B cell (primary cell): ENCODE data around the gene OR14A16. TPM values are rescaled to one million over a fixed set of nuclear protein-coding genes. Genes with fewer than 3 reads are reported as not detected.
A peak's percentile ranks its signal among the peaks of the same experiment; 100 is the strongest.

Experiments used
- ATAC-seq: fragments of 200-7000 bp; cut with Tn5 transposase; one replicate; pipeline ENCODE4 v1.10.0; 2021; ENCODE audit warnings: low read depth, mild to moderate bottlenecking, moderate number of reproducible peaks, moderate library complexity
- CTCF ChIA-PET: fragments of 350-600 bp; sonication (Branson Sonifier 250); formaldehyde crosslinking; loops from one replicate; lab custom pipeline; 2021; ENCODE audit warnings: antibody characterized with exemption, inconsistent platforms; lab: Charles Lee
- POLR2A ChIA-PET: fragments of 350-600 bp; sonication (Branson Sonifier 250); formaldehyde crosslinking; loops from one replicate; lab custom pipeline; 2021; ENCODE audit warnings: antibody characterized with exemption; lab: Charles Lee
- DNase-seq: peaks from one replicate; pipeline ENCODE4 v3.0.0; 2013
- H2AFZ ChIP-seq: 2 replicates; pipeline ENCODE4 v1.6.1; 2012; ENCODE audit warnings: mild to moderate bottlenecking, low read depth, low read length; ENCODE audit not compliant: insufficient read depth, poor library complexity, severe bottlenecking
- H3K27ac ChIP-seq, 2 donors: 1 replicate in 1 of 2; 2 replicates in 1 of 2; pipeline ENCODE4 v1.5.1; 2012 to 2013; ENCODE audit warnings: low read length in 2 of 2, mild to moderate bottlenecking in 2 of 2, moderate library complexity in 1 of 2
- H3K27me3 ChIP-seq, 4 experiments: fragments of 200-600 bp in 1 of 4; sonication (generic) in 1 of 4; replicated peaks in 1 of 4; 1 replicate in 2 of 4; 2 replicates in 2 of 4; pipeline versions ENCODE4 v1.6.1 to v1.7.0; 2013 to 2016; ENCODE audit warnings: low read length in 3 of 4, mild to moderate bottlenecking in 2 of 4, mixed read lengths in 1 of 4, moderate library complexity in 1 of 4; ENCODE audit not compliant: insufficient read depth in 4 of 4, control insufficient read depth in 3 of 4; ENCODE audit errors: control extremely low read depth in 1 of 4
- H3K36me3 ChIP-seq, 2 experiments: replicated peaks in 1 of 2; 1 replicate in 1 of 2; 2 replicates in 1 of 2; pipeline versions ENCODE4 v1.6.1 to v1.7.1; 2013; ENCODE audit warnings: low read length in 1 of 2; ENCODE audit not compliant: insufficient read depth in 2 of 2, control insufficient read depth in 1 of 2; ENCODE audit errors: control extremely low read depth in 1 of 2, extremely low read depth in 1 of 2
- H3K4me1 ChIP-seq, 2 donors: fragments of 200-600 bp in 1 of 2; sonication (generic) in 1 of 2; 1 replicate in 1 of 2; 2 replicates in 1 of 2; pipeline versions ENCODE4 v1.5.1 to v1.6.1; 2013 to 2017; ENCODE audit warnings: low read length in 2 of 2; ENCODE audit not compliant: control insufficient read depth in 2 of 2, insufficient read depth in 2 of 2
- H3K4me2 ChIP-seq: replicated peaks from 2 replicates; pipeline ENCODE3; 2012; ENCODE audit warnings: mild to moderate bottlenecking, low read depth, low read length; ENCODE audit not compliant: poor library complexity, severe bottlenecking
- H3K4me3 ChIP-seq, 5 experiments: fragments of 200-600 bp in 1 of 5; sonication (generic) in 1 of 5; 1 replicate in 3 of 5; 2 replicates in 2 of 5; pipeline versions ENCODE4 v1.5.1 to v1.7.0; 2011 to 2016; ENCODE audit warnings: low read length in 4 of 5, mild to moderate bottlenecking in 4 of 5, low read depth in 2 of 5, control low read depth in 1 of 5, moderate library complexity in 1 of 5; ENCODE audit not compliant: insufficient read depth in 1 of 5; ENCODE audit errors: control extremely low read depth in 1 of 5, extremely low read depth in 1 of 5
- H3K79me2 ChIP-seq: fragments of 200-600 bp; sonication (generic); one replicate; pipeline ENCODE4 v1.6.0; 2016; ENCODE audit warnings: low read length; ENCODE audit not compliant: control insufficient read depth, insufficient read depth
- H3K9ac ChIP-seq: fragments of 200-600 bp; sonication (generic); 2 replicates; pipeline ENCODE4 v1.6.1; 2017; ENCODE audit warnings: mild to moderate bottlenecking, low read length, moderate library complexity
- H3K9me3 ChIP-seq, 3 donors: one replicate each; pipeline versions ENCODE4 v1.6.1 to v1.7.1; 2013; ENCODE audit warnings: low read length in 2 of 3; ENCODE audit not compliant: control insufficient read depth in 2 of 3, insufficient read depth in 1 of 3; ENCODE audit errors: control extremely low read depth in 1 of 3
- H4K20me1 ChIP-seq: 2 replicates; pipeline ENCODE4 v1.6.0; 2012; ENCODE audit warnings: mild to moderate bottlenecking, low read length; ENCODE audit not compliant: insufficient read depth, control insufficient read depth, poor library complexity, severe bottlenecking
- H3K27ac Mint-ChIP-seq: one replicate; pipeline ENCODE4 v1.8.0; 2021; ENCODE audit warnings: mixed read lengths
- H3K27me3 Mint-ChIP-seq: one replicate; pipeline ENCODE4 v1.8.0; 2021; ENCODE audit warnings: mixed read lengths
- H3K4me1 Mint-ChIP-seq: one replicate; pipeline ENCODE4 v1.8.0; 2021; ENCODE audit warnings: mixed read lengths
- H3K4me3 Mint-ChIP-seq: one replicate; pipeline ENCODE4 v1.8.0; 2021; ENCODE audit warnings: mixed read lengths
- H3K9me3 Mint-ChIP-seq: one replicate; pipeline ENCODE4 v1.8.0; 2022; ENCODE audit warnings: mixed read lengths; ENCODE audit not compliant: insufficient read depth
- CTCF ChIP-seq: fragments of 200-600 bp; IDR thresholded peaks from one replicate; pipeline ENCODE4 v1.8.0; 2022; ENCODE audit warnings: antibody characterized with exemption, mild to moderate bottlenecking
- EZH2 ChIP-seq: IDR thresholded peaks from 2 replicates; pipeline ENCODE4 v1.6.1; 2012; ENCODE audit warnings: borderline replicate concordance, low read depth, mild to moderate bottlenecking, moderate library complexity, low read length; ENCODE audit not compliant: insufficient read depth, poor library complexity, severe bottlenecking
- WGBS: methylation state at CpG from one replicate; pipeline ENCODE4 v1.1.5; 2013; ENCODE audit warnings: missing lambda C conversion rate; ENCODE audit not compliant: insufficient coverage; 5-methylcytosine and 5-hydroxymethylcytosine counted together
- intact Hi-C: fragments of 100-400 bp; cut with micrococcal nuclease; formaldehyde crosslinking; loops from one replicate; pipeline ENCODE4 v1.10.0; 2022
- polyA plus RNA-seq: library from polyadenylated mRNA; depleted of rRNA; stranded (reverse); fragments of >200 nt; gene quantifications from 2 replicates; pipeline ENCODE4 v1.2.3, GENCODE V29; 2012
- total RNA-seq, 2 donors: library from RNA; stranded (reverse); fragments of 120-200 nt in 1 of 2; gene quantifications; 1 replicate in 1 of 2; 2 replicates in 1 of 2; pipeline versions ENCODE4 v1.2.3 to v1.2.4, GENCODE V29; 2013 to 2022

OR14A16 gene
- total and polyA plus RNA-seq, 2 donors (not counting 1 experiment from before 2014, with no cell fraction given), result not detected

DNA sequence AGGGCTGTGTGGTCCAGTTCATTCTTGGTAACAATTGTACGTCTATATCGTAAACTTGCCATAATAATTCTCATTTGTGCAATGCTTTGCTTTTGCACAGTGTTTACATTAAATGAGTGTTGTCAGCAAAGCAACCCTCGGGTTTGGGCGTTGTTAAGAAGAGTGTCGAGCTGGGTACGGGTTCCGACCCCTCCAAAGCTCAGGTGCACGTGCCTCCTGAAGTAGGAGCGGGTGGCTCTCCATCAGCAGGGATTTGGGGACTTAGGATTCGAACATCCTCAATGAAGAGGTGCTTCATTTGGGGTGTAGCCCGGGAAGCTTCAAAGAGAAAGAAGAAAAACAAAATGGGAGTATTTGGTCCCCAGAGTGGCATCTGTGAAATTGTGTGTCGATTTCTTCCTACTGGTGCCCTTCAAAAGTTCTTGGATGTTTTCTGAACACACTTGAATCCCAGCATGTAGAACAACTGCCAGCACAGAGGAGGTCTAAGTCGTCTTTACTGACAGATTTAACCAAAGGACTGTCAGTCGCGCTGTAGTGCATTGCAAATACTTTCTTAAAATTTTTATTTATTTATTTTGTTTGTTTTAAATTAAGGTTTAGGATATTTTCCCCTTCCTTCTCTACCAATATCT, 34.2 kb upstream of the OR14A16 start:
- peaks cover 35% of the 10 kb centered on the region for H3K27me3 Mint-ChIP-seq
- peaks cover 4 to 8% of the 10 kb centered on the region in 2 donors for H3K4me1 ChIP-seq
- H2AFZ ChIP-seq, result peak overlapping the region; percentile 91
- intact Hi-C loops, result no loop called here
- peak overlapping the region in 1 of 2 donors; percentile 34 for H3K27ac ChIP-seq
- peak overlapping the region; percentile 74 for H3K9ac ChIP-seq
- peak overlapping the region; percentile 45 to 81 (median 66) for H3K4me3 ChIP-seq
- no peak for ATAC-seq
- no peak for DNase-seq
- CTCF ChIA-PET, result interaction anchor here (1.0 kb wide), 1 partner anchor 49 kb away, joined by 3 read pairs; no protein-coding TSS in a partner anchor
- peaks cover 0 to 2% (median 0%) of the 10 kb centered on the region in 3 donors for H3K9me3 ChIP-seq
- TF ChIP-seq EZH2 (no peak), CTCF (no peak)
- H3K36me3 ChIP-seq, result no peaks in the 10 kb centered on the region
- H3K27ac Mint-ChIP-seq, result no peak overlapping the region
- no peaks in the 10 kb centered on the region for H3K79me2 ChIP-seq
- H3K27me3 ChIP-seq, result peaks cover 0 to 7% (median 1%) of the 10 kb centered on the region in 4 experiments
- peak overlapping the region; percentile 86 for H3K4me3 Mint-ChIP-seq
- peak overlapping the region; percentile 76 for H3K4me2 ChIP-seq
- H4K20me1 ChIP-seq, result no peaks in the 10 kb centered on the region
- POLR2A ChIA-PET, result no interaction called here
- H3K9me3 Mint-ChIP-seq, result no peaks in the 10 kb centered on the region
- peaks cover 14% of the 10 kb centered on the region for H3K4me1 Mint-ChIP-seq
- 0% methylated on average over 9 of the region's 15 CpGs for WGBS
